GM19372 (cell line): ENCODE data around the gene TNFSF13.
"Not testable (repeated sequence)": the region's sequence is repeated elsewhere in the genome, so short reads cannot be mapped to it uniquely, and the experiment has no call there.

Experiments used
- ATAC-seq: cut with Tn5 transposase; IDR thresholded peaks from one replicate; pipeline ENCODE4 v1.9.1; 2021; ENCODE audit warnings: mild to moderate bottlenecking, low read depth, moderate library complexity; ENCODE audit not compliant: unreplicated experiment

TNFSF13 gene

DNA sequence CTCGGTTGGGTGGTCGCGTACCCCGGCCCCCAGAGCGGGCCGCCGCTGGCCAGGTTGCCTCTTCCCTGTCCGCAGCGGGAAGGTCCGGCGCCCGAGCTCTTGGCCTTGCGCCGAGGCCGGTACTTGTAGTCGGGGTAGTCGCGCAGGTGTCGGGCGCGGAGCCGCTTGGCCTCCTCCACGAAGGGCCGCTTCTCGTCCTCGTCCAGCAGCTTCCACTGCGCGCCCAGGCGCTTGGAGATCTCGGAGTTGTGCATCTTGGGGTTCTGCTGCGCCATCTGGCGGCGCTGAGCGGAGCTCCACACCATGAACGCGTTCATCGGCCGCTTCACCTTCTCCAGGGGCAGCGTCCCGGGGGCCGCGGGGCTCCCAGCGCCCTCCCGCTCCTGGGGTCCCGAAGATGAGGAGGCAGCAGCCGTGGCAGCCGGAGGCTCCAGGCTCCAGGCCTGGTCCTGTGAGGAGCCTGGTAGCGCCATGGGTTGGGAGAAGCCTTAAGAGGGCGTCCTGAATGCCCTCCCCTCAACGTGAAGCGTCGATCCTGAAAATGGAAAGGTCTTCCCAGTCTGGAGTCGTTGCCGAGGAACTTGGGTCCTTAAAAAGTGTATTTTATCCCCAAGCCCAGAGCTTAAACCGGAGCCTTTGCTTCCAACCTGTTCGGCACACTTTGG is 30.8 kb downstream of the TNFSF13 start:
- no peak for ATAC-seq

DNA sequence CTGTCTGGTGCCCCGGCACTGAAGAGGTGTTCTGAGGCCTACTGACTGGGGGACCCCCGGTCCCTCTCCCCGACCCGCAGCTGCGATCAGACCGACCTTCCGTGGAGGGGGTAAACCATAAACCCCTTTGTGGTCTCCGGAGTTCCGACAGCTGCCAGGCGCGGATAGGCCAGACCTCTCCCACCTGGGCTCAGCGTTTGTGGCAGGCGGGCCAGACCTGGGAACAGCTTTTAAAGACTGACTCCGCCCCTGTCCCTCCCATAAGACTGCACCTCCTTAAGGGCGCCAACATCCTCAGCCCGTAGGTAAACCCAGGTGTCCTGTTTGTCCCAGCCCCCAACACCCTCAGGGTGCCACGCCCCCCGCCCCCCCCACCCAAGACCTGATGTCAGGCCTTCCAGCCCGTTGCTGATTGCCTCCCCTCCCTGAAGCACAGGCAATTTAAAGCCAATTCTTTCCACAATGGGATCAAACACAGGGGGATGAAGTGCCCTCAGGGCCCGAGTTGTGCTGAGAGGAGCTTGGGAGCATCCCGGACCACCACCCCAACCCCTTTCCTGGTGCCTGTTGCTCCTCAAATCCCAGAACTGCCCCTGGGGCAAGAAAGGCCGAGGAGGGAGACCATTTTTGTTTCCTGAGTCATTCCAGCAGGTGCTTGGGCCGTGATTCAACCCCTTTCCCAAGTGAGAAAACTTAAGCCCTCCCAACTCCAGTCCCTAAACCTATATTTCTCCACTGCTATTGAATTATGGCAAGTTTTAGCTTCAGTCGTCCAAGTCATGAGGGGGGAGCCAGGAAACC is 31.5 kb downstream of the TNFSF13 start, which contains the start of gene SOX15:
Gene SOX15, minus strand, starts transcription at position 204 of the 801 bp plus-strand sequence. CDS start 418 bp downstream, outside the sequence.
- no peak for ATAC-seq

DNA sequence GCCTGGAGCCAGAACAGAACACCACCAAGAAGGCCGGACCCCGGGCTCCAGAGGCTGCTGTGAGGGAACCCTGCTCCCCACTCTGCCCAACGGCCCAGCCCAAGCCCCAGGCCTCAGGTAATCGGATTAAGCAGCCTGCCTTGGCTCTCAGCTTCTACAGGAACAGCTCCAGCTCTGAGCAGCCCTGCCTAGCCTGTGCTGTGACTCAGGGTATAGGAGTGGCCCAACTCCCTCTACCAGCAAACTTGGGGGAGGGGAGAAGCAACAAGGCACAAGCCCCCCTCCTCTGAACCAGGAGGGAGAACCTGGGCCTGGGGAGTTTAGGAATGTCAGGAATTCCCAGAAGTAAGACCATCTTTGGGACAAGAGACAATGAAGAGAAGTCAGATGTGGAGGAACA is 32.2 kb downstream of the TNFSF13 start:
- no peak for ATAC-seq

DNA sequence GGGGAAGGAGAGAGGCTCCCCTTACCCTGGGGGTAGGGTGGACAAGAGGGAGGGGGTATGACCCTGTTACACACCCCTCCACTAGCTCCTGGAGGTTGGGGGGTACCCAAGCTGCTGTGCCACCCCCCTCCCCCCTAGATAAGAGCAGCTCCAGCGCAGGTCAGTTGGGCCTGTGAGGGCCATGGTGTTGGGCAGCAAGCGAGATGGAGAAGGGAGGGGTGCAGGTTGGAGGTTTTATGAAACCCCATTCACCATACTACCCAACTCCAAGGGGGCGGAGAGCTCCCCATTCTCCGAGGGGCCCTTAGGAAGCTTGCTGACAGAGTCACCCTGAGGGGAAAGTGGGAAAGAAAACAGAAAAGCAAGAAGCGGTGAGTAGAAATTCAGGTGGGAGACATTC is 33.0 kb downstream of the TNFSF13 start:
- ATAC-seq: no peak

DNA sequence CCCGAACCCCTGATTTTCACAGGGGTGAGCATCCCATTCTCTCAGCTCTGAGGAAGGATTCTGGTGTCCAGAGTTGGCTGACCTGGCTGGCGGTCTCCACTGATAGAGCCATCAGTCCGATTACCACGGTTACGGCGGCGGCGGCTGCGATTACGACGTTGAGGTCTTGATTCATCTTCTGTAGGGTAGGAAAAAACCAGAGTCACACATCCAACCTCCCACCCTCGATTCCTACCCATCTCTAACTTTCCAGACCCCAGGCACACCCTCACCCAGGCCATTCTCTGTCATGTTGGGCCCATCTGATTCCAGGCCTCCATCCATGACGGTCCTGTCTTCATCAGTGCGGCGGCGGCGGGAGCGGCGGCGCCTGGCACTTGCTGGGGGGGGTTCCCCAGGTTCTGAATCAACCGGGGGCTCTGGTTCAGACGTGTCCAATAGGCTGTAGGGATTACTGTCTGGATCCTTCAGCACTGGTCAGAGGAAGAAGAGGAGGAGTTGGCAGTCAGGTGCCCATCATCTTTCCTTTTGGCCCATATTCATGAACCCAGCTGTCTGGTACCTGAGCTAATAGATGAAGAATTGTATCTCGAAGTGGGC is 34.0 kb downstream of the TNFSF13 start:
- ATAC-seq: no peak

DNA sequence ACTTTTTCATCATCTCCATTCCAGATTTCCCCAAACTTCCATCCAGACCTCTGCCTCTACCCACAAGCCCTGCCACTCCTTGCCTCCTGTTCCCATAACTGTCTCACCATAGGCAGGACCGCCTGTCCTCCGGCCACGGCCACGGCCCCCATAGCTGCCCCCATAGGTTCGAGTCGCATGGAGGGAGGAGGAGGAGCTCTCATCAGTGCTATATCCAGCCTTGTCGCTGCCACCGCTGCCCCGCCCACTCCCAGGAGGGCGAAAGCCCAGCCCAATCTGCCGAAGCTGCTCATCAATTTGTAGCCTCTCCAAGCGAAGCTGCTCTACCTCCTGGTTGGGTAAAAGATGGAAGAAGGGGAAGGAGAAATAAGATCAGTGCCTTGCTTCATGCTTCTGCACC is 34.7 kb downstream of the TNFSF13 start:
- ATAC-seq: no peak

DNA sequence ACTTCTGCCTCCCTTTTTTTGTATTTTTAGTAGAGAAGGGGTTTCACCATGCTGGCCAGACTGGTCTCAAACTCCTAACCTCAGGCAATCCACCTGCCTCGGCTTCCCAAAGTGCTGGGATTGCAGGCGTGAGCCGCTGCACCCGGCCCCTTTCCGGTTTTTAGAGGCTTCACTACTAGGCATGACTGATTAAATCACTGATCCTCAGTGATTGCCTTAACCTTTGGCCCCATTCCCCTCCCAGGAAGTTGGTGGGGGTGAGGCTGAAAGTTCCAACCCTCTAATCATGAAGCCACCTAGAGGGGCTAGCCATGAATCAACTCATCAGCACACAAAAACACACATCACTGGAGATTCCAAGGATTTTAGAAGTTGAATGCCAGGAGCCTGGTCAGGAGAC is 39.0 kb downstream of the TNFSF13 start:
- ATAC-seq: not testable (repeated sequence)

DNA sequence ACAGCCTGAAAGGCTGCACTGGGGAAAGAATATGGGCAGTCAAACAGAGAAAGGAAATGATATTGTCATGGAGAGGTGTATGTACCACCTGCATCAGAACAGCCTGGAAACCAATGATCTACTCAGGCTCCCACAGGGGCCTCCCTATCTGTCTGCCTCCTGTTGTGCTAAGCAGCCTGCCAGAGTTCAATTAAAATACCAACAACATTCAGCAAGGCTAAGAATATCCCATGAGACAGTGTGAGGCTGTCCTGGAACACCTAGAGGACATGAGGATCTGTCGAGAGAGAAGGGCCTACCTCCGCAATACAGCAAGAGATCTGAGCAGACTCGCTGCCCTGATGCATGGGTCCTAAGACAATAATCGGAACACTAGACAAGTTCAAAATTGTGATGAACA is 47.7 kb downstream of the TNFSF13 start:
- no peak for ATAC-seq

DNA sequence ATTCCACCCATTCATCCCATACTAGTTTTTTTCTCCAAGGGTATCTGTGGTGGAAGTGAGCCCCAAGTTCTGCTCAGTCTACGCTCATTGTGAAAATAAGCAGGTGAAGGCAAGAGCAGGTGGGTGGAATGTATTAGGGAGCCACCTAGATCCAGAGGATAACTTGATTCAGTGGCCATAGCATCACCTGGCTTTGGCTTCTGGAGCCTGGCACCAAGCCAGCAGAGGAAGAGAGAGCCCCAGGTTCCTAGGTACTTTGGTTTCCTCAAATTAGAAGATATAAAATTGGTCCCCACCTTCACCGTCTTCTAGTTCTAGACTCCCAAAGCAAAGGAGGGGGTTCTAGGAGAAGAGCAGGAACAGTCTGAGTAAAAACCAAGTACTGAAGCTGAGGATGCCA is 52.1 kb downstream of the TNFSF13 start:
- ATAC-seq: no peak
